IgD-negative memory B cell (primary cell): ENCODE data around the gene NUDT15. TPM values are rescaled to one million over a fixed set of nuclear protein-coding genes. Genes with fewer than 3 reads are reported as not detected.
"Not testable (repeated sequence)": the region's sequence is repeated elsewhere in the genome, so short reads cannot be mapped to it uniquely, and the experiment has no call there.

ENCODE experiments used
- H3K27ac Mint-ChIP-seq, 3 donors: one replicate each; pipeline ENCODE4 v1.8.0; 2020 to 2022; ENCODE audit warnings: mild to moderate bottlenecking in 3 of 3, mixed read lengths in 3 of 3, moderate library complexity in 1 of 3
- H3K27me3 Mint-ChIP-seq: one replicate; pipeline ENCODE4 v1.8.0; 2021; ENCODE audit warnings: mixed read lengths
- H3K36me3 Mint-ChIP-seq: one replicate; pipeline ENCODE4 v1.8.0; 2020; ENCODE audit warnings: mild to moderate bottlenecking, mixed read lengths
- H3K4me1 Mint-ChIP-seq, 3 donors: one replicate each; pipeline ENCODE4 v1.8.0; 2020 to 2022; ENCODE audit warnings: mixed read lengths in 3 of 3, mild to moderate bottlenecking in 1 of 3
- H3K4me3 Mint-ChIP-seq, 4 donors: one replicate each; pipeline ENCODE4 v1.8.0; 2020 to 2022; ENCODE audit warnings: mild to moderate bottlenecking in 4 of 4, mixed read lengths in 4 of 4, moderate library complexity in 3 of 4
- H3K9me3 Mint-ChIP-seq, 3 donors: one replicate each; pipeline ENCODE4 v1.8.0; 2020 to 2021; ENCODE audit warnings: mixed read lengths in 3 of 3, mild to moderate bottlenecking in 1 of 3
- polyA plus RNA-seq: library from polyadenylated mRNA; unstranded; fragments of 300-500 nt; fragmentation: Illumina TruSeq; gene quantifications from one replicate; pipeline ENCODE4 v1.2.3, GENCODE V29; 2021

The NUDT15 gene
- 9.2 TPM for polyA plus RNA-seq

- peak within 1 kb of the TSS; percentile 92 to 98 (median 96) for H3K4me3 Mint-ChIP-seq
- no peaks in the 10 kb centered on the region for H3K27me3 Mint-ChIP-seq
- H3K9me3 Mint-ChIP-seq = no peaks in the 10 kb centered on the region
- H3K27ac Mint-ChIP-seq = peak within 1 kb of the TSS; percentile 91 to 99 (median 98)
- peaks cover 11 to 20% (median 14%) of the 10 kb centered on the region in 3 donors for H3K4me1 Mint-ChIP-seq
- H3K36me3 Mint-ChIP-seq = peaks cover 3% of the 10 kb centered on the region
Measured at GRCh38 chr13:48037346-48038173, at the start of gene NUDT15. Gene NUDT15 (plus strand): TSS chr13:48037726. CDS start chr13:48037747, 21 bp downstream.

GRCh38 chr13:47990427-47990826 is 47.1 kb upstream of the NUDT15 start:
- H3K9me3 Mint-ChIP-seq = no peaks in the 10 kb centered on the region
- no peak overlapping the region for H3K4me3 Mint-ChIP-seq
- peaks cover 0 to 4% (median 2%) of the 10 kb centered on the region in 3 donors for H3K4me1 Mint-ChIP-seq
- H3K27me3 Mint-ChIP-seq = no peaks in the 10 kb centered on the region
- H3K36me3 Mint-ChIP-seq = peaks cover 16% of the 10 kb centered on the region
- H3K27ac Mint-ChIP-seq = no peak overlapping the region

- Mint-ChIP-seq H3K27me3 (no peaks in the 10 kb centered on the region), H3K36me3 (peaks cover 12% of the 10 kb centered on the region), H3K4me1 (peaks cover 0 to 4% (median 2%) of the 10 kb centered on the region in 3 donors), H3K4me3 (no peak overlapping the region), H3K27ac (no peak overlapping the region), H3K9me3 (no peaks in the 10 kb centered on the region)
Measured at GRCh38 chr13:47990920-47991466, 46.5 kb upstream of the NUDT15 start.

GRCh38 chr13:47991859-47992258 is 45.7 kb upstream of the NUDT15 start:
- Mint-ChIP-seq H3K27ac (no peak overlapping the region), H3K36me3 (peaks cover 12% of the 10 kb centered on the region), H3K9me3 (no peaks in the 10 kb centered on the region), H3K27me3 (no peaks in the 10 kb centered on the region), H3K4me1 (peaks cover 0 to 4% (median 2%) of the 10 kb centered on the region in 3 donors), H3K4me3 (no peak overlapping the region)

GRCh38 chr13:47997384-47997783 is 40.1 kb upstream of the NUDT15 start:
- H3K36me3 Mint-ChIP-seq = peaks cover 6% of the 10 kb centered on the region
- H3K9me3 Mint-ChIP-seq = no peaks in the 10 kb centered on the region
- no peaks in the 10 kb centered on the region for H3K27me3 Mint-ChIP-seq
- no peak overlapping the region for H3K4me3 Mint-ChIP-seq
- no peak overlapping the region for H3K27ac Mint-ChIP-seq
- H3K4me1 Mint-ChIP-seq = peaks cover 22 to 26% (median 22%) of the 10 kb centered on the region in 3 donors

- Mint-ChIP-seq H3K4me3 (peak overlapping the region; percentile 93 to 98 (median 94)), H3K27me3 (no peaks in the 10 kb centered on the region), H3K9me3 (no peaks in the 10 kb centered on the region), H3K36me3 (no peaks in the 10 kb centered on the region), H3K27ac (peak overlapping the region; percentile 74 to 87 (median 77)), H3K4me1 (peaks cover 20 to 24% (median 22%) of the 10 kb centered on the region in 3 donors)
Measured at GRCh38 chr13:47999973-48000372, 37.6 kb upstream of the NUDT15 start.

- H3K27me3 Mint-ChIP-seq = no peaks in the 10 kb centered on the region
- H3K4me3 Mint-ChIP-seq = peak overlapping the region; percentile 93 to 98 (median 94)
- no peaks in the 10 kb centered on the region for H3K9me3 Mint-ChIP-seq
- H3K27ac Mint-ChIP-seq = peak overlapping the region; percentile 74 to 87 (median 77)
- no peaks in the 10 kb centered on the region for H3K36me3 Mint-ChIP-seq
- H3K4me1 Mint-ChIP-seq = peaks cover 20 to 24% (median 22%) of the 10 kb centered on the region in 3 donors
Measured at GRCh38 chr13:48000559-48001113, 36.9 kb upstream of the NUDT15 start.

GRCh38 chr13:48001114-48001881 is 36.2 kb upstream of the NUDT15 start, which contains the start of gene SUCLA2:
Gene SUCLA2 (minus strand): TSS chr13:48001273. CDS start chr13:48001269, 4 bp downstream.
- Mint-ChIP-seq H3K9me3 (no peaks in the 10 kb centered on the region), H3K36me3 (no peaks in the 10 kb centered on the region), H3K27ac (peak within 1 kb of the TSS; percentile 74 to 87 (median 77)), H3K27me3 (no peaks in the 10 kb centered on the region), H3K4me1 (peaks cover 20 to 24% (median 22%) of the 10 kb centered on the region in 3 donors), H3K4me3 (peak within 1 kb of the TSS; percentile 93 to 98 (median 94))

GRCh38 chr13:48001999-48002398 is 35.5 kb upstream of the NUDT15 start:
- not testable (repeated sequence) for H3K9me3 Mint-ChIP-seq, H3K36me3 Mint-ChIP-seq, H3K27me3 Mint-ChIP-seq
- peaks cover 20 to 24% (median 22%) of the 10 kb centered on the region in 3 donors for H3K4me1 Mint-ChIP-seq
- peak overlapping the region; percentile 13 to 95 (median 94) for H3K4me3 Mint-ChIP-seq
- H3K27ac Mint-ChIP-seq = peak overlapping the region in 2 of 3 donors; percentile 74 to 87

- H3K4me3 Mint-ChIP-seq = peak overlapping the region in 1 of 4 donors; percentile 52
- peaks cover 15 to 25% (median 19%) of the 10 kb centered on the region in 3 donors for H3K4me1 Mint-ChIP-seq
- no peaks in the 10 kb centered on the region for H3K9me3 Mint-ChIP-seq
- H3K36me3 Mint-ChIP-seq = no peaks in the 10 kb centered on the region
- H3K27me3 Mint-ChIP-seq = no peaks in the 10 kb centered on the region
- peak overlapping the region in 1 of 3 donors; percentile 39 for H3K27ac Mint-ChIP-seq
Measured at GRCh38 chr13:48004201-48004600, 33.3 kb upstream of the NUDT15 start.

GRCh38 chr13:48006396-48006795 is 31.1 kb upstream of the NUDT15 start:
- no peak overlapping the region for H3K27ac Mint-ChIP-seq
- H3K9me3 Mint-ChIP-seq = no peaks in the 10 kb centered on the region
- peaks cover 2% of the 10 kb centered on the region for H3K36me3 Mint-ChIP-seq
- H3K4me1 Mint-ChIP-seq = peaks cover 5 to 11% (median 6%) of the 10 kb centered on the region in 3 donors
- no peaks in the 10 kb centered on the region for H3K27me3 Mint-ChIP-seq
- H3K4me3 Mint-ChIP-seq = no peak overlapping the region

GRCh38 chr13:48009284-48009683 is 28.2 kb upstream of the NUDT15 start:
- H3K36me3 Mint-ChIP-seq = peaks cover 10% of the 10 kb centered on the region
- H3K27ac Mint-ChIP-seq = no peak overlapping the region
- peaks cover 0 to 6% (median 0%) of the 10 kb centered on the region in 3 donors for H3K4me1 Mint-ChIP-seq
- H3K9me3 Mint-ChIP-seq = no peaks in the 10 kb centered on the region
- H3K27me3 Mint-ChIP-seq = no peaks in the 10 kb centered on the region
- H3K4me3 Mint-ChIP-seq = no peak overlapping the region

- Mint-ChIP-seq H3K9me3 (no peaks in the 10 kb centered on the region), H3K27me3 (no peaks in the 10 kb centered on the region), H3K4me1 (peaks cover 0 to 6% (median 0%) of the 10 kb centered on the region in 3 donors), H3K27ac (no peak overlapping the region), H3K4me3 (no peak overlapping the region), H3K36me3 (peaks cover 10% of the 10 kb centered on the region)
Measured at GRCh38 chr13:48010698-48011097, 26.8 kb upstream of the NUDT15 start.

GRCh38 chr13:48012668-48013067 is 24.9 kb upstream of the NUDT15 start:
- H3K36me3 Mint-ChIP-seq = peaks cover 10% of the 10 kb centered on the region
- H3K4me3 Mint-ChIP-seq = no peak overlapping the region
- H3K27ac Mint-ChIP-seq = no peak overlapping the region
- H3K27me3 Mint-ChIP-seq = no peaks in the 10 kb centered on the region
- H3K9me3 Mint-ChIP-seq = no peaks in the 10 kb centered on the region
- peaks cover 0 to 6% (median 0%) of the 10 kb centered on the region in 3 donors for H3K4me1 Mint-ChIP-seq
